ENCODE measurements around the gene ANKRD44.

ANKRD44 gene

DNA sequence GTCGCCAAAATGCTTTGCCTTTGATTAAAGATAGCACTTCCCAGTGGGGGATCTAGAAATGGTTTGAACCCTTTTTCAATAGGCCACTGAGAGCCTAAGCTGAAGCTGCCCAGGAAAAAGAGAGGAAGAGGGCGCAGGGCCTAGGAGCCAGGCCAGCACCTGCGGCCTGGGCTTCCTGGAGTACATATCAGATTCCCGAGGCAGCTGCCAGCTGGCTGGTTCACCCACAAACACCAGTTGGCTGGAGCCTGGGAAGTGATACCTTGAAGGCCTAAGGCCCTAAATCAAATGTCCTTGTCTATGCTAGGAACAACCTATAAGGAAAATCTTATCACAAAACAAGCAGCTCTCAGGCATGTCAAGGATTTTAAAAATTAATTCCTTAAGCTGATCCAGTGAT lies 37.1 kb downstream of the ANKRD44 start:
- Mint-ChIP-seq H3K4me3 (no peak overlapping the region), H3K36me3 (peaks cover 7% of the 10 kb centered on the region), H3K9me3 (no peaks in the 10 kb centered on the region), H3K27me3 (no peaks in the 10 kb centered on the region), H3K4me1 (peaks cover 49% of the 10 kb centered on the region), H3K27ac (peak overlapping the region; percentile 77)
- DNase-seq (ENCODE audit: low spot score in 2 of 2) (no peak), ATAC-seq (ENCODE audit: low read depth) (no peak)

DNA sequence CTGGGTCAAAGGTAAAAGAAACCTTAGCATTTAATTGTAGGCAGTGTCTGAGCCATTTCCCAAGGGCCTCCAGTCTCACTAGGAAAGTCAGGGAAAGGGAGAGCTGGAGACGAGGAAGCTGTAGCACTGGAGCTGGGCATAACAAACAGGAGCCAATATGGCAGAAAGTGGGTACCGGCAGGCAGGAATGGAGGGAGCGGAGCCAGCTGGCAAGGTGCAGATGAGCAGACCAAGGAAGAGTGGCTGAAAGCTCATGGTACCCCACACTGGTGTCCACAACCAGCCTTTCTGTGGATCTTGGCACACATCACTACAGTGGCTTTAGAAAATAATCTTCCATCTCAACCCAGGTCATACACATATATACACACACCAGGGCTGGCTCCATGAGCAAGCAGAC lies 40.0 kb downstream of the ANKRD44 start:
- ATAC-seq (ENCODE audit: low read depth): no peak
- H3K27me3 Mint-ChIP-seq: no peaks in the 10 kb centered on the region
- H3K27ac Mint-ChIP-seq: peak overlapping the region; percentile 90
- DNase-seq (ENCODE audit: low spot score in 2 of 2): no peak
- H3K36me3 Mint-ChIP-seq: peaks cover 11% of the 10 kb centered on the region
- no peaks in the 10 kb centered on the region for H3K9me3 Mint-ChIP-seq
- H3K4me3 Mint-ChIP-seq: peak overlapping the region; percentile 48
- peaks cover 59% of the 10 kb centered on the region for H3K4me1 Mint-ChIP-seq

DNA sequence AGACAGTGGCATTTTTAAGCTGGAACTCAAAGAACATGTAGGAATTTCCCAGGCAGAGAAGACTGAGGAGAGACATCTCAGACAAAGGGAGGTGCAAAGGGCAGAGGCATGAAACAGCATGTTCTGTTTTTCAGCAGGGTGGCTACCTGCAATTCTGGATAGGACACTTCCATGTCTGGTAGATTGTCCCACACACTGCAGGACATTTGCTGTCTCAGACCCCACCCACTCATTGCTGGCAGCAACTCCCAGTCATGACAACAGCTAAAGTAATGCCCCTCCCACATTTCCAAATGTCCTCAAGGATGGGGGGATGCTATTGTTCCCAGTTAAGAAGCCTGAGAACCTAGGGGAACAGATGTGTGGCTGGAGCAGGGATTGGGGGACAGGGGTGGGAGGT lies 40.8 kb downstream of the ANKRD44 start:
- DNase-seq (ENCODE audit: low spot score in 2 of 2) (no peak), ATAC-seq (ENCODE audit: low read depth) (no peak)
- Mint-ChIP-seq H3K36me3 (peaks cover 11% of the 10 kb centered on the region), H3K9me3 (no peaks in the 10 kb centered on the region), H3K27ac (peak overlapping the region; percentile 90), H3K4me3 (peak overlapping the region; percentile 48), H3K27me3 (no peaks in the 10 kb centered on the region), H3K4me1 (peaks cover 53% of the 10 kb centered on the region)

DNA sequence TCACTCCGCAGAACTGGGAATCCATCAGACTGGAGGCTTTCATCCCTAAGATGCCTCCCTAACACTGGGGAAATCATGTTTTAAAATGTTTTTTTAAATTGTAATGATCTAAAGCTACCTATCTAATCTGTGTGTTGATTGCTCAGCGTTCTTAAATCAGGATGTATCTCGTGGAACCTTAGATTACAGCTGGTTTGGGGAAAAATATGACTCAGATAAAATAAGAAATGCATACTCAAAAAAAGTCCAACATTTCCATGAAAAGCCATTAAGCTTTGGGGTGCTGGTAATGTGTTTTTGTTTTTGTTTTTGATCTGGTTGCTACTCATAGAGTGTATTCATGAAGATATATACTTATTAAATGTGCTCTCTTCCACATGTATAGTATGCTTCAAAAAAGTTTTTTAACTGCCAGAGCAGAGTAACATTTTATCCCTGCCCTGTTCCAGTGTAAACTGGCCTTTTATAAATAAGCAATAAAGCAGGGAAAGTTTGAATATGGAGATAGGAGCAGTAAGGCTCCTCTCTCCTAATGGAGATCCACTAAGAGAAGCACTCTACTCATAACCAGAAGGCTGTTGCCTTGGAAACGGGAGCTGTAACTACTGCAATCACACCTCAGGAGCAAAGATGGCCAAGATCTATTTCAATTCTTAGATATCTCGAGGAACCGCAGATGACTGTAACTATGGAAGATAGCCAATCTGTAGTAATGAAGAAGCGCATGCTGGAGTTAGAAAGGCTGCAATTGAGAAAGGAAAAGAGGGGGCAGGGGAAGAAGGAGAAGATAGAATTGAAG lies 41.6 kb downstream of the ANKRD44 start:
- Mint-ChIP-seq H3K4me3 (peak overlapping the region; percentile 25), H3K27me3 (no peaks in the 10 kb centered on the region), H3K4me1 (peaks cover 45% of the 10 kb centered on the region), H3K36me3 (peaks cover 9% of the 10 kb centered on the region), H3K9me3 (no peaks in the 10 kb centered on the region), H3K27ac (peak overlapping the region; percentile 90)
- DNase-seq (ENCODE audit: low spot score in 2 of 2): no peak
- ATAC-seq (ENCODE audit: low read depth): no peak

DNA sequence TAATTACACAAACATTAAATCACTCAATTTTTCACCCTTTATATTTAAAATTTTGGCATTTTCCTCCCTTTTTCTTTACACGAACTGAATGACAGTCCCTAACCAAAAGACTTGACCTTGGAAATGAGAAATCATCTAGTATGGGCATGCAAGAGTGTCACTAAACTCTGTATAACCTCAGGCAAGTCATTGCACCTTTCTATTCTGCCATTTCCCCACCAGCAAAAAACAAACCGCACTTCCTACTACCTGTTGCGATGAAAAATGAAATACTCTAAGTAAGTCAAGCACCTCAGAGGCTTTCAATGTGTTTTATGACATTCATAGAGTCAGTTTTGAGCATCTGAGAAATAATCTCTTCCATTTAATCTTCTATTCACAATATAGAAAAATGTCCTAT lies 44.1 kb downstream of the ANKRD44 start:
- Mint-ChIP-seq H3K27ac (peak overlapping the region; percentile 90), H3K36me3 (peaks cover 13% of the 10 kb centered on the region), H3K4me3 (peak overlapping the region; percentile 49), H3K4me1 (peaks cover 63% of the 10 kb centered on the region), H3K9me3 (no peaks in the 10 kb centered on the region), H3K27me3 (no peaks in the 10 kb centered on the region)
- ATAC-seq (ENCODE audit: low read depth) (no peak), DNase-seq (ENCODE audit: low spot score in 2 of 2) (no peak)

DNA sequence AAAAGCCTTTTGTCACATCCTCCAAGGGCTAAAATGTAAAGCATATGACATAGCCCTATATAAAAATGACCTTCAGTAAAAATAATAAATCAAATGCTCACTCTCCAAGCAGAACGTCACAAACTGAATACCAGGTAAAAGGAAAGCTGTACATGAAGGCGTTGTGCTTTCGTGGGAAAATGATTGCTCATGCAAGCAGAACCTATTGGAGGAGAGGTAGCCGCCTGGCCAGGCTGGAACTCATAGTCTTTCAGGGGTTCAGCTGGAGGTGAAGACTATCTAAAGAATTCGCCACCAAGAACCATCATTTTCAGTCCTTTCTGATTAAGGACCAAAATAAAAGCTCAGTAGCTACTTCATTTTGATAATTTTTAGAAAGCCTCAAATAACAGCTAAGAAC lies 44.7 kb downstream of the ANKRD44 start:
- Mint-ChIP-seq H3K9me3 (no peaks in the 10 kb centered on the region), H3K27ac (peak overlapping the region; percentile 90), H3K4me3 (no peak overlapping the region), H3K4me1 (peaks cover 63% of the 10 kb centered on the region), H3K36me3 (peaks cover 13% of the 10 kb centered on the region), H3K27me3 (no peaks in the 10 kb centered on the region)
- no peak for DNase-seq (ENCODE audit: low spot score in 2 of 2)
- ATAC-seq (ENCODE audit: low read depth): no peak

DNA sequence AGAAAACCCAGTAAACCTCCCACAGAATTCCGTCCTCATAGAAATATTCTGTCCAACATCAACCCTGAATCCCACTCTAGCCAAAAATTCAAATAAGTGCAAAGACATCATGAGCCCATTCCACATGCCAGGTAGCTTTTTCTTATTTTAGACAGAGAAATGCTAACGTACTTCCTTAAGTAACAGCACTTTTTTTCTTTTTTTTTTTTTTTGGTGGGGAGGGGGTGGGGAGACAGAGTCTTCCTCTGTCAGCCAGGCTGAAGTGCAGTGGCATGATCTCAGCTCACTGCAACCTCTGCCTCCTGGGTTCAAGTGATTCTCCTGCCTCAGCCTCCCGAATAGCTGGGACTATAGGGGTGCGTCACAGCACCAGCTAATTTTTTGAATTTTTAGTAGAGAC lies 45.5 kb downstream of the ANKRD44 start:
- DNase-seq (ENCODE audit: low spot score in 2 of 2) (no peak), ATAC-seq (ENCODE audit: low read depth) (no peak)
- no peak overlapping the region for H3K4me3 Mint-ChIP-seq
- H3K27me3 Mint-ChIP-seq: no peaks in the 10 kb centered on the region
- H3K9me3 Mint-ChIP-seq: no peaks in the 10 kb centered on the region
- H3K4me1 Mint-ChIP-seq: peaks cover 54% of the 10 kb centered on the region
- peaks cover 15% of the 10 kb centered on the region for H3K36me3 Mint-ChIP-seq
- peak overlapping the region; percentile 90 for H3K27ac Mint-ChIP-seq

DNA sequence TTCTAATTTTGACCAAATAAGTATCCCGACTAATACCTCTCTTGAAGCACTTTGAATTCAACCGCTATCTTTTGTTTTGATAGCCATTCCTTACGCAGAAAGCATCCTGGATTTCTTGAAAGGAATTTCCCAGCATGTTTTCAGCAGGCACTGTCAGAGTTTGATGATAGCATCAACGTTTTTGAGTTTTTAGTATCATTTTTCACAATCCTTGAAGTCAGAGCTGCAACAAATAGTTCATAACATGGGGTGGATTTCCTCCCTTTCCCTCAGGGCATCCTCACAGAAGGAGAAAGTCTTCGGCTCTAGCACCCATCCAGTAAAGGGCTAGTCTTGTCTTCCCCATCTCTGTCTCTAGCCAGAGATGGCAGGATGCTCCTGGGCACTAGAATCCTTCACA lies 46.2 kb downstream of the ANKRD44 start:
- no peak overlapping the region for H3K4me3 Mint-ChIP-seq
- peaks cover 52% of the 10 kb centered on the region for H3K4me1 Mint-ChIP-seq
- H3K27ac Mint-ChIP-seq: peak overlapping the region; percentile 90
- H3K9me3 Mint-ChIP-seq: no peaks in the 10 kb centered on the region
- no peak for ATAC-seq (ENCODE audit: low read depth)
- no peaks in the 10 kb centered on the region for H3K27me3 Mint-ChIP-seq
- DNase-seq (ENCODE audit: low spot score in 2 of 2): no peak
- peaks cover 16% of the 10 kb centered on the region for H3K36me3 Mint-ChIP-seq

DNA sequence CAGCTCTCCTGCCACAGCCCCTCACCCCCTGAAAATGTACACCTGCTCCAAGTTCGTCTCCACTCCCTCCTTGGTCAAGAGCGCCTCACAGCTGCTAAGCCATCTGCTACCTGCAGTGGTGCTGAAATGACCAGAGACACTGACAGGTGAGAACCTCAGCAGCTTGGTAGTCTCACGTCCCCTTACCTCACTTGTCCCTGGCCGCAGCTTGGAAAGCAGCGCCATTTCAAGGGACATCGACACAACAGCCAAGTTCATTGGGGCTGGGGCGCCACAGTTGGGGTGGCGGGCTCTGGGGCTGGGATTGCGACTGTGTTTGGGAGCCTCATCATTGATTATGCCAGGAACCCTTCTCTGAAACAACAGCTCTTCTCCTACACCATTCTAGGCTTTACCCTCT lies 47.5 kb downstream of the ANKRD44 start:
- peaks cover 18% of the 10 kb centered on the region for H3K36me3 Mint-ChIP-seq
- H3K4me1 Mint-ChIP-seq: peaks cover 53% of the 10 kb centered on the region
- ATAC-seq (ENCODE audit: low read depth) (no peak), DNase-seq (ENCODE audit: low spot score in 2 of 2) (no peak)
- peak overlapping the region; percentile 90 for H3K27ac Mint-ChIP-seq
- peak overlapping the region; percentile 32 for H3K4me3 Mint-ChIP-seq
- no peaks in the 10 kb centered on the region for H3K9me3 Mint-ChIP-seq
- no peaks in the 10 kb centered on the region for H3K27me3 Mint-ChIP-seq

DNA sequence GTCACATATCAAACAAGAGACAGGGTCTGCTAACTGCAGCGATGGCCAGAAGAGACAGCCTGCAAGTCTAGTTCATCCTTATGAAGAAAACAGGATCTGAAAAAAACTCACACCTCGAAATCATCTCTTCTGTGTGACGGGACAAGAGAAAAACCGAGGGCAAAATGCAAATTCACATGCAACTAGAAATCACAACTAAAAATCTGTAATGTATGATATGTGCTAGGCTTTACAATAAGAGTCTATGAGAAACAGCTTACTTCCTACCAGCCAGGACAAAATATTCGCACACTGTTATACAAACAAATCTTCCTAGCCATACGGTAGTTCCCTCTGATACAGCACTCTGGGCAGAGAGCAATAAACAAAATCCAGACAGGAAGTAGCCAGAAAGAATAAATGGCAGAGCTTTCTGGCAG lies 48.8 kb downstream of the ANKRD44 start:
- H3K9me3 Mint-ChIP-seq: no peaks in the 10 kb centered on the region
- H3K27ac Mint-ChIP-seq: peak overlapping the region; percentile 90
- H3K36me3 Mint-ChIP-seq: peaks cover 15% of the 10 kb centered on the region
- ATAC-seq (ENCODE audit: low read depth): peak; percentile 73
- peak overlapping the region; percentile 65 for H3K4me3 Mint-ChIP-seq
- DNase-seq (ENCODE audit: low spot score in 2 of 2): no peak
- H3K4me1 Mint-ChIP-seq: peaks cover 47% of the 10 kb centered on the region
- no peaks in the 10 kb centered on the region for H3K27me3 Mint-ChIP-seq

DNA sequence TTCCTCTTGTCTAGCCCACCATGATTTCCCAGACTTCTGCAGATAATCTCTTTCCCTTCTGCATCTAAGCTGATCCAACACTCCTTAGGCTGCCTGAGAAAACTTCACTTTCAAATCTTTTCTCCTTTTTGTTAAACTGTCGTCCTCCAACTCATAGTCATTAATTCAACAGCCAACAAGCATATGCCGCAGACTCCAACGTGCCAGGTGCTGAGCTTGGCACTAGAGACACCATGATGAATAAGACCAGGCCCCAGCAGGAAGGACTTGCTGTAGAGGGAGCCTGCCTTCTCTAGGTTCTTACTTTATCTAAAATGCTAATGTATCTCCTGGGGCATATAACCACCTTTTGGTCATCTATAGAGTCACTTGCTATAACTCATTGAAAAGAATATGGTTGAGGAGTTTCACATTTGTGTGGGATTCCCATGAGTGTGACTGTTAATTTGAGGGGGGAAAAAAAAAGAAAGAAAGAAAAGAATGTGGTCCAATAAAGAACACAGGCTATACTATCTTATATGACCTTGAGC lies 51.0 kb downstream of the ANKRD44 start:
- DNase-seq (ENCODE audit: low spot score in 2 of 2): no peak
- Mint-ChIP-seq H3K27ac (peak overlapping the region; percentile 86), H3K36me3 (peaks cover 15% of the 10 kb centered on the region), H3K9me3 (no peaks in the 10 kb centered on the region), H3K4me3 (peak overlapping the region; percentile 7), H3K4me1 (peaks cover 56% of the 10 kb centered on the region), H3K27me3 (no peaks in the 10 kb centered on the region)
- no peak for ATAC-seq (ENCODE audit: low read depth)

DNA sequence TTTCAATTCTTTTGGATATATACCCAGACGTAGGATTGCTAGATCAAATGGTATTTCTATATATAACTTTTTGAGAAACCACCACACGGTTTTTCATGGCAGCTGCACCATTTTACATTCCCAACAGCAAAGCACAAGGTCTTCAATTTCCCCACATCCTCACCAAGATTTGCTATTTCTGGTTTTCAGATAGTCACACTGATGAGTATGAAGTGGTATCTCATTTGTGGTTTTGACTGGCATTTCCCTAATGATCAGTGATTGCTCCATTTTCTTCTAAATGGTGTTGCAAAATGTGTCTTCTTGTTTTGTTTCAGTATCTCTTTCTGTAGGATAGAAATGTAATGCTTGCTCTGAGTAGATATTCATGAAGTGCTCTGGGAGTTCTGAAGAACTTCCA lies 52.0 kb downstream of the ANKRD44 start:
- no peak for DNase-seq (ENCODE audit: low spot score in 2 of 2)
- Mint-ChIP-seq H3K27ac (peak overlapping the region; percentile 86), H3K4me1 (peaks cover 57% of the 10 kb centered on the region), H3K27me3 (no peaks in the 10 kb centered on the region), H3K36me3 (peaks cover 15% of the 10 kb centered on the region), H3K4me3 (peak overlapping the region; percentile 8), H3K9me3 (no peaks in the 10 kb centered on the region)
- ATAC-seq (ENCODE audit: low read depth): peak; percentile 15

DNA sequence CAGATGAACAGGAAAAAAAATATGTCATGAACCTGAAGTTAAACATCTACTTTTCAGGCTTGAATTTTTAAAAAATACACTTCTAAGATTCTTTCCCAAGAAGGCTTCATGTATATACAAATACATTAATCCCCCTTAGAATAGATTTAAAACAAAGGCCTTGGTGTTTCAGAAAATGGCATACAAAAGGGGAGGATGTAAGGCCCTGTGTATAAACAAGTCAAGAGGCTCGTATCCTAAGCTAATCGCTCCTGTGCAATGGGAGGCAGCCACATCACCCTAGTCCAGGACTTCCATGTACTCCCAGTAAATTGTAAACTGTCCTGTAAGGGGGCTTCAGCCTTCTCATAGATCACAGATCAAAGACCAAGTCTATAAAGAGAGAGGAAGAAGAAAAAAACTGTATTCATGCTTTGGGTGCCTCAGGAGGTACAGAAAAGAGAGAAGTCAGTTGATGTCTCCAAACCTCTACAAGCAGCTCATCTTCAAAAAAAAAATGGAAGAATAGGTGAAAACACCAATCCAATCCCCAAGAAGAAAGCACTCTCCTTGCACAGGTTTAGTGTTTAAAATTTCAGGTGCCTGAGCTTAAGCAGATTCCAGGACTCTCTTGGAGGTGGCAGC lies 53.9 kb downstream of the ANKRD44 start:
- no peaks in the 10 kb centered on the region for H3K27me3 Mint-ChIP-seq
- H3K9me3 Mint-ChIP-seq: no peaks in the 10 kb centered on the region
- H3K27ac Mint-ChIP-seq: peak overlapping the region; percentile 99
- ATAC-seq (ENCODE audit: low read depth) (no peak), DNase-seq (ENCODE audit: low spot score in 2 of 2) (no peak)
- H3K4me1 Mint-ChIP-seq: peaks cover 45% of the 10 kb centered on the region
- H3K36me3 Mint-ChIP-seq: peaks cover 8% of the 10 kb centered on the region
- peak overlapping the region; percentile 79 for H3K4me3 Mint-ChIP-seq

DNA sequence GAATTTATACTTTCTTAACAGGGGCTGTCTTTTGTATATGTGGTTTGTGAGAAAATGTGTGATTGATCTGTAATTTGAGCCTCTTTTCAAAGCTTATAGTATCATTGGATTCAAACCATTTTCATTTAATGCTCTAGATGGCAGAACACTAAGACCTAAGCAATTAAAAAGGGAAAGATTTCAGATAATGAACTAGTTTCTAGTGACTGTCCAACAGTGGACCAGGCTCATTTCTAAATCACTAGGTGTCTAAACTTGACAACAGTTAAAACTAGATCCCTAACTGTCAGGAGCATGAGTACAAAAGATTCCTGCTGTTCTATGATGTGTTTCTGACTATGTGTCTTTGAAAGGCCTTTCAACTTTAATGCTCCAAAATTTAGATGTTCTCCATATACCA lies 54.6 kb downstream of the ANKRD44 start:
- no peak for DNase-seq (ENCODE audit: low spot score in 2 of 2)
- peak overlapping the region; percentile 81 for H3K4me3 Mint-ChIP-seq
- ATAC-seq (ENCODE audit: low read depth): peak; percentile 5
- H3K9me3 Mint-ChIP-seq: no peaks in the 10 kb centered on the region
- H3K27me3 Mint-ChIP-seq: no peaks in the 10 kb centered on the region
- peaks cover 8% of the 10 kb centered on the region for H3K36me3 Mint-ChIP-seq
- H3K27ac Mint-ChIP-seq: peak overlapping the region; percentile 99
- peaks cover 48% of the 10 kb centered on the region for H3K4me1 Mint-ChIP-seq

Measured in memory B cell (primary cell).